Measurements from ENCODE around the gene SPAAR. TPM values are rescaled to one million over a fixed set of nuclear protein-coding genes. Genes with fewer than 3 reads are reported as not detected.
"Not testable (repeated sequence)": the region's sequence is repeated elsewhere in the genome, so short reads cannot be mapped to it uniquely, and the experiment has no call there.

The SPAAR gene, protein sequence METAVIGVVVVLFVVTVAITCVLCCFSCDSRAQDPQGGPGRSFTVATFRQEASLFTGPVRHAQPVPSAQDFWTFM
- not detected for total RNA-seq

DNA sequence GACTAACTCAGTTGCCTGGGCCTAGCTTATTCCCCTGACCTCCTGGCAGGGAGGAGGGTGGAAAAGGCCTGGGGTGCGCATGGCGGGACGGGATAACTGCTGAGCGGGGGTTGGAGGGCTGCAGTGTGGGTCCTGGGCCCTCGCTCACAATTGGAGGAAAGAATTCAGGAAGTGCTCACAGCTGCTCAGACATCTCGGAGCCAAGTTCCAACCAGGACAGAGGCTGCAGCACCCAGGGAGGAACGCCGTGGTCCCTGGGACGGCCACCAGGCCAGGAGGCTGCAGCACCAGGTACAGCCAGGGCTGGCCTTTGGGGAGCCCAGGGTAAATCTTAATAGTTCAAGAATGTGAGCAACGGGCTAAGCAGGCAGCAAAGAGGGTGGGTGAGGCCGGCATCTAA is at the start of gene SPAAR:
Gene SPAAR (plus strand): TSS at position 217 of the 400 bp plus-strand sequence. CDS start 974 bp downstream, outside the sequence.
- Mint-ChIP-seq H3K4me3 (no peak within 1 kb of the TSS), H3K36me3 (no peaks in the 10 kb centered on the region), H3K9me3 (no peaks in the 10 kb centered on the region), H3K27ac (no peak within 1 kb of the TSS), H3K4me1 (peaks cover 36% of the 10 kb centered on the region), H3K27me3 (no peaks in the 10 kb centered on the region)
- DNase-seq = no peak

DNA sequence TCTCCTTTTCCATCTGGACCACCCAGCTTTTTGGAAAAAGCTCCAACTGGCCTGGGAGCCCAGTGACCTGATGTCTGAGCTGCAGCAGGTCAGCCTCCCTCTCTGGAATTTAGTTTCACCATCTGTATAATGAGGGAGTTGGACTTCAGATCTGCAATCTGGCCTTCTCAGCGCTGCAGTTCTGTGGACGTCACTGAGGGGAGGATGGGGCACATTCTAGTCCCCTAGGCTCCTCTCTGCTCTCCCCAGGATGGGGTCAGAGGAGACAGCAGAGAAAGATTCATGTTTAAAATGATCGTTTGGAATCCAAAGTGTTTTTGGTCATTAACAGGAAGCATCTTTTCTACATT is 49.3 kb upstream of the SPAAR start:
- no peak for DNase-seq
- Mint-ChIP-seq H3K4me3 (no peak overlapping the region), H3K36me3 (no peaks in the 10 kb centered on the region)

DNA sequence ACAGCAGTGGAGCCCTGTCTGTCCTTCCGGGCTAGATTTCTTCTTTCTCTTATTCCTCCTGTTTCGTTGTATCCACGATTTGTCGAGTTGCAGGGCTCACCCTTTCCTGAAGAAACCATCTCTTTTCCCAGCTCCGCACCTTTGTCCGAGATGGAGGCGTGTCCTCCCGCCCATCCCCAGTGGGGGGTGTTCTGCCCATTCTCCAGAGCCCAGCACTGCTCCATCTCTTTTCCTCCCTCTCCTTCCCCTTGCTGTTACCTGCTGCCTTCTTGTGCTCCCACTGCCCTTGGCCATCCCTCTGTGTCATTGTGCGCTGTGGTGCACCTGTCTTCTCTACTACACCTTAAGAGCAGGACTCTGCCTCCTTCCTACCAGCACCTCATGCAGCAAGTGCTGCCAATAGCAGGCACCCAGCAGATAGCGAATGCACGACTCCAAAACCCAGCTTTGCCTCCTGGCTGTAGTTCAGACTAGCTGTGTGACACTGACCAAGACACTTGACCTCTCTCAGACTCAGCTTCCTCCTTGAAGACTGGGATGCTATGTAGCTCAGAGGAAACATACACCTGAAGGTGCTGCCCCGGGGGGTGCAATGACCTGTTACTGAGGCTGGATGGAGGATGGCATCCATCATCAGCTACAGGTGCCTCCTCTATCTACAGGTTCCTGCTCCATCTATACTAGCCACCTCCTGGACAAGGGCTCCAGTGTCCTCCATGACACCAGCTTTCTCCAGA is 48.0 kb upstream of the SPAAR start:
- no peak for DNase-seq
- H3K27ac Mint-ChIP-seq = no peak overlapping the region
- no peaks in the 10 kb centered on the region for H3K9me3 Mint-ChIP-seq

More for the DNA sequence above, 49.3 kb upstream of the SPAAR start:
- Mint-ChIP-seq H3K4me1 (no peaks in the 10 kb centered on the region), H3K9me3 (no peaks in the 10 kb centered on the region), H3K27me3 (peaks cover 6% of the 10 kb centered on the region), H3K27ac (no peak overlapping the region)

DNA sequence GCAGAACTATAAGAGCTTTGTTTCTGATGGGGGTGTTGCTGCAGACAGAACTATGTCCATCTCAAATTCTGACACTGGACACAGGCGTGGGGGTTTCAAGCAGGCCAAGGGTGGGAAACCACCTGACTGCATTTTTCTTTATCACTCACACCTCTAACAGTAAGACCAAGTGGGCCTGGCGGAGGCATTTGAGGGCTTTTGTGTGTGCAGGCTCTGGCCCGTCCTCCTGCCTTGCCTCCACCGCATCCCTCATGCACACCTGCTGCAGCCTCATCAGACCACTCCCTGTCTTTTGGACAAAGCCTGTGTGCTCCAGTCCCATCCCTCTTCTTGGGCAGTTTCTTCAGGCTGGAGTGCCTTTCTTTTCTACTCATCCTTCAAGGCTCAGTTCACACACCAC is 47.0 kb upstream of the SPAAR start:
- DNase-seq = no peak
- Mint-ChIP-seq H3K36me3 (no peaks in the 10 kb centered on the region), H3K27ac (no peak overlapping the region), H3K27me3 (peaks cover 14% of the 10 kb centered on the region), H3K4me1 (no peaks in the 10 kb centered on the region), H3K4me3 (no peak overlapping the region), H3K9me3 (no peaks in the 10 kb centered on the region)

More for the DNA sequence above, 48.0 kb upstream of the SPAAR start:
- Mint-ChIP-seq H3K4me1 (no peaks in the 10 kb centered on the region), H3K27me3 (peaks cover 14% of the 10 kb centered on the region), H3K36me3 (no peaks in the 10 kb centered on the region), H3K4me3 (no peak overlapping the region)

DNA sequence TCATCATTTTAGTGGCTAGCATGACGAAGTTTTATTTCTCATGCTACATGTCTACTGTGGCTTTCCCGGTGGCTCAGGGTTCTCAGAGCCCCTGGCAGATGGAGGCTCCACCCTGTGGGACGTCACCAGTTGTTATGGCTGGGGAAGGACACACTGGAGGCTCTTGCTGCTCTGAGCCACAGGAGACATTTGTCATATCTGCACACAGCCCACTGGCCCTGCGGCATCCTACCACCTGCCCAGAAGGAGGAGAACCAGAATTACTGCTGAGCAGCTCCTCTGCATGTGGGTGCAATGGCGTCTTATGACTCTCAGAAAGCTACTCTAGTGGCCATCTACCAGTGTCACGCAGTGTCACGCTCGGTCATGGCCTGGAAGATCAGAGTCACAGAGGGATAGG is 45.7 kb upstream of the SPAAR start:
- no peak overlapping the region for H3K4me3 Mint-ChIP-seq
- no peak overlapping the region for H3K27ac Mint-ChIP-seq
- no peaks in the 10 kb centered on the region for H3K4me1 Mint-ChIP-seq
- H3K9me3 Mint-ChIP-seq = no peaks in the 10 kb centered on the region
- DNase-seq = no peak
- H3K27me3 Mint-ChIP-seq = peaks cover 14% of the 10 kb centered on the region
- H3K36me3 Mint-ChIP-seq = no peaks in the 10 kb centered on the region

DNA sequence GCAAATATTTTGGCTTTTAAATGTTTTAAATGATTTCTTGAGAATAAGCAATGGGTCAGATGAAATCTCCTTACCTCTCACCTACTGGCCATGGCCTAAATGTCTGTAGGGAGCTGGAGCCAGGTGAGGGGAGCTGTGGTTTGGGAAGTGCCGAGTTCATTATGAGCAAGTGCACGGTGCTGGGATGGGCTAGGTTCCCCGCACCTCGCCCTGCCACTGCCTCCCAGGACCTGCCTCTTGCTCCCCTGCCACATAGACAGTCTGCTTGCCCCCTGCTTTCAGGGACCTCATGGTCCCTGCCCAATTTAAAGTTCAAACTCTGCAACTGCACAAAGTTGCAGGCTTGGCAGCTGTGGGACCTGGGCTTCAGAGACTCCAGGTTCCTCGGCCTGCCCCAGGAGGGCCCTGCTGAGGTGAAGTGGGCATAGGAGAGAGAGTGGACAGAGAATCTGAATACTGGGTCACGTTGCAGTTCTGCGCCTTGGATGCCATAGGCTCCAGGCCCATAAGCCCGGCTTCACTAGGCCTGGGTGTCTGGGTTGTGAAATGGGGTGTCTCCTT is 44.5 kb upstream of the SPAAR start:
- H3K36me3 Mint-ChIP-seq = no peaks in the 10 kb centered on the region
- H3K9me3 Mint-ChIP-seq = no peaks in the 10 kb centered on the region
- no peak overlapping the region for H3K4me3 Mint-ChIP-seq

DNA sequence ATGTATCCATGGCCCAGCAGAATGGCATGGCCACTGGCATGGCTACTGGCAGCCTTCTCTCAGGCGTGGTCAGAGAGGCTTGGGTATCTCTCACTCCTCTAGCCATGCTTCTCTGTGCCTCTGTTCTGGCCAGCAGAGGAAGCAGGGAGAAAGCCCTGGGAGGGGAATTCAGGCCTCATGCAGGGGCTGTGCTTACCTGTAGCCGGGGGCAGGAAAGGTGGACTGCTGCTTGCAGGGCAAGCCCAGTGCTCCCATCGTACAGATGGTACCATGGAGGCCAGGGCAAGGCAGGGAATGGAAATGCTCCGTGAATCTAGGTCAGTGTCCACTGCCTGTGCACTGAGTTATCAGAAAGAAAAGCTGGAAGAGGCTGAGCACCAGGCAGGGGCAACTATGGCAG is 41.8 kb upstream of the SPAAR start:
- no peak overlapping the region for H3K27ac Mint-ChIP-seq
- no peaks in the 10 kb centered on the region for H3K4me1 Mint-ChIP-seq
- no peaks in the 10 kb centered on the region for H3K36me3 Mint-ChIP-seq
- DNase-seq = no peak
- peaks cover 13% of the 10 kb centered on the region for H3K27me3 Mint-ChIP-seq
- H3K9me3 Mint-ChIP-seq = no peaks in the 10 kb centered on the region
- H3K4me3 Mint-ChIP-seq = no peak overlapping the region

More for the DNA sequence above, 44.5 kb upstream of the SPAAR start:
- Mint-ChIP-seq H3K27me3 (peaks cover 14% of the 10 kb centered on the region), H3K27ac (no peak overlapping the region), H3K4me1 (no peaks in the 10 kb centered on the region)
- no peak for DNase-seq

DNA sequence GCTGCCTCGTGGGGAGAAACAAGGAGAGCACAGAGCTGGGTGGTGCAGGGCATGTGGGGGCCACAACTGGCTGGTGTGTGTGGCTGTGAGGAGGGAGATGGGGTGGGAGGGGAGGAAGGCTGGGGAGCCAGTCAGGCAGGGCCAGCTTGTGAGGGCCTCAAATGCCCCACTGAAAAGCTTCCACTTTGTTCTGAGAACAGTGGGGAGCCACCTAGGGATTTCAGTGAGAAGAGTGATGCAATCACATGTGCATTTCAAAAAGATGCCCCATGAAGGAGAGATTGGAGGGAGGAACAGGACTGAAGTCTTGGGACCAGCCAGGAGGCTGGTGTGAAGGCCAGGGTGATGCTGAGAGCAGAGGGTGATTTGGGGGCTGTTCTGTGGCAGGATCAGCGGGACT is 40.4 kb upstream of the SPAAR start:
- Mint-ChIP-seq H3K27me3 (peaks cover 8% of the 10 kb centered on the region), H3K27ac (no peak overlapping the region), H3K9me3 (no peaks in the 10 kb centered on the region), H3K36me3 (no peaks in the 10 kb centered on the region), H3K4me1 (no peaks in the 10 kb centered on the region), H3K4me3 (no peak overlapping the region)
- DNase-seq = no peak

DNA sequence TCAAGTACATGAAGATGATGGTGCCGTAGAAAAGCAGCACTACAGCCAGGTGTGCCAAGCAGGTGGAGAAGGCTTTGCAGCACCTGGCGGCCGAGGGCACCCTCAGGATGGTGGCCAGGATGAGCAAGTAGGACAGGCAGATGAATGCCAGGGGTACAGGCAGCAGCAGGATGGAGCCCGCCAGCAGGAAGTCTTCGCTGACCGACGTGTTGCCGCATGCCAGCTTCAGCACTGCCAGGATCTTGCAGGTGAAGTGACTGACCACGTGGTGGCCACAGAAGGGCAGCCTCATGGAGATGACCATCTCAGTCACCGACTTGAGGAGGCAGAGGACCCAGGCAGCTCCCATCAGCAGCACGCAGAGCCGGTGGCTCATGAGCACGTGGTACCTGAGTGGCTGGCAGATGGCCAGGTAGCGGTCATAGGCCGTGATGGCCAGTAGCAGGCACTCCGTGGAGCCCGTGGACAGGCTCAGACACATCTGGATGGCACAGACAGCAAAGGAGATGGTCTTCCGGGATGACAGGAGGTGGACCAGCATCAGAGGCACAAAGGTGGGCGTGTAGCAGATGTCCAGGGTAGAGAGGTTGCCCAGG is 39.6 kb upstream of the SPAAR start:
- DNase-seq = no peak

DNA sequence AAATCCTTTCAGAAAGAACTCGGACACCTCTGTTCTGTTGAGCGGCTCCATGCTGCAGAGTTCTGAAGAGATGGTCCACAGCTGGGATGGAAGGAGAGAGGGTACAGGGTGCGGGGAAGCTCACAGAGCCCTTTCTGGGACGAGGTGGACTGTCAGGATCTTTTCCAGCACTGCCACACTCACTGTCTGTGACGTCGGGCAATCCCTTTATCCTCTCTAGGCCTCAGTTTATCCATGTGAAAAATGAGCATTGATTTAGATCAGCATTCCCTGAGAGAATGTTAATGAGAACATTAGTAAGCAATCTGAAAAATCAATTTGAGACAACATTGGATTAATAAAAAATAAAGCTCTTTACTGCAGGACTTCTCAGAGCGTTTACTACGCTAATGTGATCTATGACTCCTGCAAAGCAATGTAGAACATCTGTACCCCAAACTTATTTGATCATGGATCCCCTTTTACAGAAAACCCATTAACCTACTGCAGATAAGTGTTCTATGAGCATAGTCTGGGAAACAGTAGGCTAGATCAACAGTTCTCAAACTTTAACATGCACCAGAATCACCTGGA is 38.9 kb upstream of the SPAAR start, which contains the start of gene OR13J1:
Gene OR13J1 (minus strand): TSS at position 51 of the 573 bp plus-strand sequence. CDS start 0 bp downstream, at position 51.
- Mint-ChIP-seq H3K36me3 (no peaks in the 10 kb centered on the region), H3K4me1 (no peaks in the 10 kb centered on the region), H3K27ac (no peak within 1 kb of the TSS), H3K27me3 (peaks cover 6% of the 10 kb centered on the region), H3K9me3 (no peaks in the 10 kb centered on the region), H3K4me3 (no peak within 1 kb of the TSS)
- DNase-seq = no peak

More for the DNA sequence above, 39.6 kb upstream of the SPAAR start:
- Mint-ChIP-seq H3K4me1 (no peaks in the 10 kb centered on the region), H3K27me3 (peaks cover 8% of the 10 kb centered on the region), H3K27ac (no peak overlapping the region), H3K36me3 (no peaks in the 10 kb centered on the region), H3K4me3 (no peak overlapping the region), H3K9me3 (no peaks in the 10 kb centered on the region)

DNA sequence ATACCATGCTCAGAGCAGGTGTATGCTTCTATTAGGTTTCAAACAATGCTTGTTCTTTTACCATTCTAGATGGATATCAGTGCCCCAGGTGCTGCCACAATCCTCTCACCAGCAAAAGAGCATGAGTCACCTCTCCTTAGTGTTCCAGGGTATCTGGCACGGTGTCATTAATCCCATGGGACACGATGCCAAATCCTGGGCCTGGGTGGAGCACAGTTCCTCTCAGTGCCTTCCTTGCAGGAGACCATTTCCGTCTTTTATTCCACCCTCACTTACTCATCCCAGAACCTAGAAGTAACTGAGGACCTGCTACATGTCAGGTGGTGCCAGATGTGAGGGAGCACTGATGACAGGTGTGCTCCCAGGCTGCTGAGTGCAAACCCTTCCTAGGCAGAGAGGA is 37.7 kb upstream of the SPAAR start:
- Mint-ChIP-seq H3K4me3 (no peak overlapping the region), H3K9me3 (peaks cover 4% of the 10 kb centered on the region), H3K27ac (no peak overlapping the region), H3K4me1 (no peaks in the 10 kb centered on the region), H3K36me3 (no peaks in the 10 kb centered on the region), H3K27me3 (no peaks in the 10 kb centered on the region)
- no peak for DNase-seq

DNA sequence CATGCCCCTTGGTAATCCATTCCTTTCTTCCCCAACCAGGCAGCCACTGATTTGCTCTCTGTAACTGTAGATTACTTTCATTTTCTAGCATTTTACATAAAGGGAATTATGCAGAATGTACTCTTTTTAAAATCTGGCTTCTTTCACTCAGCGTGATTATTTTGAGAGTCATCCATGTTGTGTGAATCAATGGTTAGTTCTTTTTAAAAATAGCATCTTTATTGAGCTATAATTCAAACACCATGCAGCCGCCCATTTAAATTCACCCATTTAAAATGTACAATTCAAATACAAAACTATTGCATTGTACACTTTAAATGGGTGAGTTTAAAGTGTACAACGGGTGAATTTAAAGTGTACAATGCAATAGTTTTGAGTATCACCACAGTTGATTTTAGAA is 36.8 kb upstream of the SPAAR start:
- Mint-ChIP-seq H3K36me3 (no peaks in the 10 kb centered on the region), H3K4me1 (no peaks in the 10 kb centered on the region), H3K27me3 (peaks cover 3% of the 10 kb centered on the region), H3K4me3 (no peak overlapping the region), H3K9me3 (peaks cover 11% of the 10 kb centered on the region), H3K27ac (no peak overlapping the region)
- DNase-seq = no peak

DNA sequence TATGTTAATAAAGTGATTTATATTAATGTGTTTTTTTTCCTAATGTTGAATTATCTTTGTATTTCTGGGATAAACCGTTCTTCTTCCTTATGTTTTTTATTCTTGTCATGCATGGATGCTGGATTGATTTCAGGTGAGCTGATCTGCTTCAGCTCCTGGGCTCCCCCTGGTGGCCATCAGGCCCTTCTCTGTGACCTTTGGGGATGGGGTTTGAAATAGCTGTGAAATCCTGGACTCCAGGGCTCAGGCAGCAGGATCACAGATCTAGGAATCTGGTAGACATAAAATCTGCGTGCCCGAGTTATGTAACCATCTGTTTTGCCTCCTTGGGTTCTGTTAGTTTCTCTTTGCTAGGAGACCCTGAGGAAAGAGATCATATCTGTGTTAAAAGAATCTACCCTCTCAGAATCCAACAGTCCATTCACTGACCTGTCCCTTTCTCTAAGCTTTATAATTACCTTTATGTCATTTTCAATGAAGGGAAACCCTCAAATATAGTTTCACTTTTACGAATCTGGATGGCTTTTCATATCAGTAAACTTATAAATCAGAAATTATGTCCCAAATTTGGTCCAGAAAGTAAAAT is 26.9 kb upstream of the SPAAR start:
- no peak overlapping the region for H3K27ac Mint-ChIP-seq
- no peaks in the 10 kb centered on the region for H3K4me1 Mint-ChIP-seq

DNA sequence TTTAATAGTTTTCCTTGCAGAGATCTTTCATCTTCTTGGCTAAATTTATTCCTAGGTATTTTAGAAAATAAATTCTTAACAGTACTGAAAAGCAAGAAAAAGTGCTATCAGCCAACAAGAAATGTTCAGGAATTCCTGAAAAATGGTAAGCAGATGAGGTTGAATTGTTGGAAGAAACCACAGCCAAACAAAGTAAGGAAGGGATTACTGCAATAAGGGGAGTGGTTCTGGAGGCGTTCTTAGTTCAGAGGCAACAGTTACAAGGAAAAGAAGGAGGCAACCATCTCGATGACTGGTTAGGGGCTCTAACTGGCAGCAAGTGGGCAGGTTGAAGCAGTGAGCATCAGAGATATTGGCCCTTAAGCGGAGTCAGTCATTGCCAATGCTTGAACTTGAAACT is 26.3 kb upstream of the SPAAR start:
- Mint-ChIP-seq H3K36me3 (no peaks in the 10 kb centered on the region), H3K27me3 (peaks cover 6% of the 10 kb centered on the region), H3K4me1 (no peaks in the 10 kb centered on the region)

More for the DNA sequence above, 26.9 kb upstream of the SPAAR start:
- Mint-ChIP-seq H3K27me3 (peaks cover 10% of the 10 kb centered on the region), H3K4me3 (no peak overlapping the region), H3K36me3 (no peaks in the 10 kb centered on the region), H3K9me3 (peaks cover 8% of the 10 kb centered on the region)
- peak; percentile 66 for DNase-seq

DNA sequence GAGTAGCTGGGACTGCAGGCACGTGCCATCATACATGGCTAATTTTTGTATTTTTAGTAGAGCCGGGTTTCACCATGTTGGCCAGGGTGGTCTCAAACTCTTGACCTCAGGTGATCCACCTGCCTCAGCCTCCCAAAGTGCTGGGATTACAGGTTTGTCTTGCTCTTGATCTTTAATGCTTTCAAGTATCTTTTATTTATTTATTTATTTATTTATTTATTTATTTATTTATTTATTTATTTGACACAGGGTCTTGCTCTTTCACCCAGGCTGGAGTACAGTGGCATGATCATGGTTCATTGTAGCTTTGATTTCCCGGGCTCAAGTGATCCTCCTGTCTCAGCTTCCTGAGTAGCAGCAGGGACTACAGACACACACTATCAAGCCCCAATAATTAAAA is 24.4 kb upstream of the SPAAR start:
- H3K27ac Mint-ChIP-seq, H3K27me3 Mint-ChIP-seq, H3K36me3 Mint-ChIP-seq, H3K4me3 Mint-ChIP-seq, H3K4me1 Mint-ChIP-seq, H3K9me3 Mint-ChIP-seq, DNase-seq: not testable (repeated sequence)

More for the DNA sequence above, 26.3 kb upstream of the SPAAR start:
- H3K9me3 Mint-ChIP-seq = peaks cover 2% of the 10 kb centered on the region
- DNase-seq = no peak
- H3K4me3 Mint-ChIP-seq = no peak overlapping the region
- H3K27ac Mint-ChIP-seq = no peak overlapping the region
